HCT116 (cell line): ENCODE measurements around the gene TYR.

Source experiments
- MAX ChIP-seq: IDR thresholded peaks from 2 replicates; pipeline ENCODE4 v1.6.1; 2012
- POLR2A ChIP-seq: IDR thresholded peaks from 2 replicates; pipeline ENCODE4 v1.7.0; 2011; ENCODE audit warnings: borderline replicate concordance; ENCODE audit not compliant: insufficient read depth, insufficient read length; ENCODE audit errors: extremely low read depth
- RAD21 ChIP-seq: IDR thresholded peaks from 2 replicates; pipeline ENCODE4 v1.6.1; 2012; ENCODE audit warnings: low read depth, mild to moderate bottlenecking
- TF ChIP-seq, protein P1 (sequence below), 3 experiments: fragments of 200-600 bp in 1 of 3; sonication (generic) in 1 of 3; IDR thresholded peaks in 2 of 3; conservative IDR thresholded peaks in 1 of 3; 2 replicates each; pipeline ENCODE4 v1.5.1; 2012 to 2017; ENCODE audit warnings: low read depth in 2 of 3, low read length in 2 of 3, antibody characterized with exemption in 1 of 3, borderline replicate concordance in 1 of 3, control low read depth in 1 of 3, mild to moderate bottlenecking in 1 of 3, mixed read lengths in 1 of 3, mixed run types in 1 of 3, moderate library complexity in 1 of 3; ENCODE audit not compliant: insufficient read depth in 1 of 3

- TF ChIP-seq, protein P1, sequence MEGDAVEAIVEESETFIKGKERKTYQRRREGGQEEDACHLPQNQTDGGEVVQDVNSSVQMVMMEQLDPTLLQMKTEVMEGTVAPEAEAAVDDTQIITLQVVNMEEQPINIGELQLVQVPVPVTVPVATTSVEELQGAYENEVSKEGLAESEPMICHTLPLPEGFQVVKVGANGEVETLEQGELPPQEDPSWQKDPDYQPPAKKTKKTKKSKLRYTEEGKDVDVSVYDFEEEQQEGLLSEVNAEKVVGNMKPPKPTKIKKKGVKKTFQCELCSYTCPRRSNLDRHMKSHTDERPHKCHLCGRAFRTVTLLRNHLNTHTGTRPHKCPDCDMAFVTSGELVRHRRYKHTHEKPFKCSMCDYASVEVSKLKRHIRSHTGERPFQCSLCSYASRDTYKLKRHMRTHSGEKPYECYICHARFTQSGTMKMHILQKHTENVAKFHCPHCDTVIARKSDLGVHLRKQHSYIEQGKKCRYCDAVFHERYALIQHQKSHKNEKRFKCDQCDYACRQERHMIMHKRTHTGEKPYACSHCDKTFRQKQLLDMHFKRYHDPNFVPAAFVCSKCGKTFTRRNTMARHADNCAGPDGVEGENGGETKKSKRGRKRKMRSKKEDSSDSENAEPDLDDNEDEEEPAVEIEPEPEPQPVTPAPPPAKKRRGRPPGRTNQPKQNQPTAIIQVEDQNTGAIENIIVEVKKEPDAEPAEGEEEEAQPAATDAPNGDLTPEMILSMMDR (IDR thresholded peaks at IDR 0.05 in 2 of 3, conservative IDR thresholded peaks at IDR 0.05 in 1 of 3; ENCODE audit: borderline replicate concordance in 1 of 3, insufficient read depth in 1 of 3, low read depth in 2 of 3, low read length in 2 of 3), result no peak
- TF ChIP-seq POLR2A (no peak), MAX (no peak), RAD21 (no peak)
Observed at GRCh38 chr11:89220684-89221339, 43.1 kb downstream of the TYR start.
